ENCODE results near the gene OR4X1. TPM values are rescaled to one million over a fixed set of nuclear protein-coding genes. Genes with fewer than 3 reads are reported as not detected.

The OR4X1 gene, protein sequence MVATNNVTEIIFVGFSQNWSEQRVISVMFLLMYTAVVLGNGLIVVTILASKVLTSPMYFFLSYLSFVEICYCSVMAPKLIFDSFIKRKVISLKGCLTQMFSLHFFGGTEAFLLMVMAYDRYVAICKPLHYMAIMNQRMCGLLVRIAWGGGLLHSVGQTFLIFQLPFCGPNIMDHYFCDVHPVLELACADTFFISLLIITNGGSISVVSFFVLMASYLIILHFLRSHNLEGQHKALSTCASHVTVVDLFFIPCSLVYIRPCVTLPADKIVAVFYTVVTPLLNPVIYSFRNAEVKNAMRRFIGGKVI
- not detected in 2 replicates for total RNA-seq
- polyA plus RNA-seq, result not detected in 2 replicates
- not detected in 2 replicates for polyA plus RNA-seq (2011; cell fraction: cytosol; rRNA removed)
- polyA plus RNA-seq (2011; cell fraction: nucleus; rRNA removed), result not detected in 2 replicates
- not detected in 2 replicates for polyA plus RNA-seq (2012)
- polyA minus RNA-seq, result not detected in 2 replicates
- not detected for polyA minus RNA-seq (2011; cell fraction: cytosol; rRNA and poly(A)+ RNA removed)
- polyA minus RNA-seq (2011; cell fraction: nucleus; rRNA and poly(A)+ RNA removed), result not detected in 2 replicates
- Bru-seq, nascent RNA, result not detected
- BruChase-seq, experiment 1, labeled RNA remaining after a 6-hour chase, result not detected
- BruChase-seq, experiment 2, labeled RNA remaining after a 2-hour chase, result not detected
- long read RNA-seq, result 0 reads

DNA sequence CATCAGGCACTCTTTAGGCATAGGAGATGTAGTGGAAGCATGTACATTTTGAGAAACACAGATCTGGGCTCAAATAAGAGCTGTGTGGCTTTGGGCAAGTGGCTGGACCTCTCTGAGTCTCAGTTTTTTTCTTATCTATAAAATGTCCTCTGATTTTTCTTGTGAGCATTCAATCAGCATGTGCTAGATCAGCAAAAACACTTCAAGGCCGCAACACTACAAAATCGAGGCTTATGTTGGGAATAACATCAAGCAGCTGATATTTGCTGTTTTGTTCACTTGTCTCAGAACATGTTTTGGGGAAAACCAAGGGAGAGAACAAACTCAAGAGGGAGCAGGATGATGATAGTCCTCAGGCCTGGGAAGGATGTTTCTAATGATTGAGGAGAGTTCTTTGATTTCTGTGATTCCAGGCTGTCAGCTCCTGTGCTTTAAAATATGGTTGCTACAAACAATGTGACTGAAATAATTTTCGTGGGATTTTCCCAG, at the start of gene OR4X1:
Gene OR4X1, plus strand, starts transcription at position 439 of the 489 bp plus-strand sequence. Its CDS starts 0 bp downstream, at position 439.
- Histone ChIP-seq H3K4me2 (ENCODE audit: insufficient read depth, low read length) (no peak within 1 kb of the TSS), H4K20me1 (replicated peaks; ENCODE audit: control insufficient read depth, extremely low read depth, insufficient read depth, low read length) (no peaks in the 10 kb centered on the region), H3K27ac (ENCODE audit: insufficient read depth, low read depth, low read length) (no peak within 1 kb of the TSS), H3K9me3 (replicated peaks; ENCODE audit: control insufficient read depth, insufficient read depth, low read length) (no peaks in the 10 kb centered on the region), H3K36me3 (ENCODE audit: control insufficient read depth in 2 of 2, extremely low read depth in 1 of 2, insufficient read depth in 2 of 2, low read length in 2 of 2) (no peaks in the 10 kb centered on the region), H3K9me1 (replicated peaks; ENCODE audit: control insufficient read depth, extremely low read depth, insufficient read depth, low read length) (no peaks in the 10 kb centered on the region), H3K4me1 (ENCODE audit: control insufficient read depth, extremely low read depth, insufficient read depth, low read length) (no peaks in the 10 kb centered on the region), H3K4me3 (replicated peaks in 1 of 3; ENCODE audit: insufficient read depth in 1 of 3, low read depth in 1 of 3, low read length in 3 of 3) (no peak within 1 kb of the TSS), H3K27me3 (ENCODE audit: control insufficient read depth in 2 of 2, insufficient read depth in 2 of 2, low read length in 2 of 2) (no peaks in the 10 kb centered on the region), H2AFZ (ENCODE audit: low read depth, low read length) (no peak within 1 kb of the TSS), H3K9ac (replicated peaks; ENCODE audit: extremely low read depth, insufficient read depth, low read length) (no peak within 1 kb of the TSS), H3K79me2 (ENCODE audit: control insufficient read depth, insufficient read depth, low read length) (no peaks in the 10 kb centered on the region)
- TF ChIP-seq GATA2 (IDR thresholded peaks at IDR 0.05; ENCODE audit: insufficient read depth, insufficient read length, low read depth, low read length), result no peak
- no peak for TF ChIP-seq EZH2 (IDR thresholded peaks at IDR 0.05; ENCODE audit: borderline replicate concordance, low read depth, low read length, severe bottlenecking)
- no peak for TF ChIP-seq POLR2A (IDR thresholded peaks at IDR 0.05; ENCODE audit: low read depth, low read length)
- TF ChIP-seq, protein P1, sequence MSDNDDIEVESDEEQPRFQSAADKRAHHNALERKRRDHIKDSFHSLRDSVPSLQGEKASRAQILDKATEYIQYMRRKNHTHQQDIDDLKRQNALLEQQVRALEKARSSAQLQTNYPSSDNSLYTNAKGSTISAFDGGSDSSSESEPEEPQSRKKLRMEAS (IDR thresholded peaks at IDR 0.05; ENCODE audit: insufficient read depth, insufficient read length), result no peak
- no peak for TF ChIP-seq JUN (IDR thresholded peaks at IDR 0.05; ENCODE audit: borderline replicate concordance, insufficient read depth, insufficient read length, low read depth)
- TF ChIP-seq MYC (IDR thresholded peaks at IDR 0.05; ENCODE audit: low read depth, low read length), result no peak
- TF ChIP-seq FOS (IDR thresholded peaks at IDR 0.05; ENCODE audit: borderline replicate concordance, insufficient read depth, low read length), result no peak
- no peak for TF ChIP-seq POLR2AphosphoS5 (IDR thresholded peaks at IDR 0.05; ENCODE audit: insufficient read depth, low read depth, low read length)
- TF ChIP-seq, protein P2, sequence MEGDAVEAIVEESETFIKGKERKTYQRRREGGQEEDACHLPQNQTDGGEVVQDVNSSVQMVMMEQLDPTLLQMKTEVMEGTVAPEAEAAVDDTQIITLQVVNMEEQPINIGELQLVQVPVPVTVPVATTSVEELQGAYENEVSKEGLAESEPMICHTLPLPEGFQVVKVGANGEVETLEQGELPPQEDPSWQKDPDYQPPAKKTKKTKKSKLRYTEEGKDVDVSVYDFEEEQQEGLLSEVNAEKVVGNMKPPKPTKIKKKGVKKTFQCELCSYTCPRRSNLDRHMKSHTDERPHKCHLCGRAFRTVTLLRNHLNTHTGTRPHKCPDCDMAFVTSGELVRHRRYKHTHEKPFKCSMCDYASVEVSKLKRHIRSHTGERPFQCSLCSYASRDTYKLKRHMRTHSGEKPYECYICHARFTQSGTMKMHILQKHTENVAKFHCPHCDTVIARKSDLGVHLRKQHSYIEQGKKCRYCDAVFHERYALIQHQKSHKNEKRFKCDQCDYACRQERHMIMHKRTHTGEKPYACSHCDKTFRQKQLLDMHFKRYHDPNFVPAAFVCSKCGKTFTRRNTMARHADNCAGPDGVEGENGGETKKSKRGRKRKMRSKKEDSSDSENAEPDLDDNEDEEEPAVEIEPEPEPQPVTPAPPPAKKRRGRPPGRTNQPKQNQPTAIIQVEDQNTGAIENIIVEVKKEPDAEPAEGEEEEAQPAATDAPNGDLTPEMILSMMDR (IDR thresholded peaks at IDR 0.05; ENCODE audit: extremely low read depth in 1 of 2, insufficient read depth in 1 of 2, low read depth in 1 of 2, low read length in 2 of 2), result no peak
- dilution Hi-C loops (cut with MboI; ENCODE audit: extremely low pct_ligation_motif_present, low sequenced_read_pairs) (no loop called here), intact Hi-C loops (cut with micrococcal nuclease) (no loop called here)
- BruUV-seq (replicated peaks), result no TSS peak
- DNase-seq (ENCODE audit: low read depth, low spot score), result no peak
- ChIA-PET CTCF (no interaction called here), POLR2A (no interaction called here)
- no peak for FAIRE-seq

All from endothelial cell of umbilical vein (primary cell).